Mononuclear cell (primary cell): Measurements from ENCODE around the gene CRTAP. TPM values are rescaled to one million over a fixed set of nuclear protein-coding genes. Genes with fewer than 3 reads are reported as not detected.
"Not testable (repeated sequence)": the region's sequence is repeated elsewhere in the genome, so short reads cannot be mapped to it uniquely, and the experiment has no call there.

Source experiments
- H3K27me3 ChIP-seq: 2 replicates; pipeline ENCODE4 v1.6.0; 2011; ENCODE audit warnings: low read length, control low read depth; ENCODE audit not compliant: insufficient read depth
- H3K4me1 ChIP-seq: 2 replicates; pipeline ENCODE4 v1.5.1; 2011; ENCODE audit warnings: mild to moderate bottlenecking, low read length, control low read depth; ENCODE audit not compliant: insufficient read depth
- H3K4me3 ChIP-seq: 2 replicates; pipeline ENCODE4 v1.5.1; 2011; ENCODE audit warnings: mild to moderate bottlenecking, low read length, moderate library complexity
- H3K9me3 ChIP-seq: 2 replicates; pipeline ENCODE4 v1.5.1; 2011; ENCODE audit warnings: low read depth, mild to moderate bottlenecking, control low read depth, low read length
- total RNA-seq: library from RNA; depleted of rRNA; stranded (reverse); fragments of >200 nt; gene quantifications from one replicate; pipeline ENCODE4 v1.2.3, GENCODE V29; 2012

Gene CRTAP
- total RNA-seq, 1 donor, result 102 TPM

DNA sequence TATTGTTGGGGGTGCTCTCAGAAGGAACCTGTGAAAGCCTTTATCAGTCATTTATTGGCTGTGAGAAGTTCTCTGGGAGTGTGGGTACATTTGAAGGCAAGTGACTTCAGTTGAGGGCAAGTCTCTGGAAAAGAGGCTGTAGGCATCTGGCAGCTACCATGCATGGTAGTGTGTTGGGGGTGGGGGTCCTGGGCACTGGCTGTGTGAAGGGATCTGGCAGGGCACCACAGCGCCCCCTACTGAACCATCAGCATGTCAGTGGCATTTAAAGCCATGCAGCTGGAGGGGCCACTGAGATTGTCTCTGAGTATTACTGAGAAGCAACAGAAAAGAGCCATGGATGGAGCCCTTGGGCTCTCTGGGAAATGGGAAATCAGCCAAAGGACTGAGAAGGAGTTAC is 30.6 kb downstream of the CRTAP start:
- Histone ChIP-seq H3K27me3 (no peaks in the 10 kb centered on the region), H3K4me1 (peaks cover 11% of the 10 kb centered on the region), H3K9me3 (no peaks in the 10 kb centered on the region), H3K4me3 (no peak overlapping the region)

GRCh38 chr3:33145221-33145900 is 31.5 kb downstream of the CRTAP start:
- peaks cover 17% of the 10 kb centered on the region for H3K4me1 ChIP-seq
- no peak overlapping the region for H3K4me3 ChIP-seq
- no peaks in the 10 kb centered on the region for H3K9me3 ChIP-seq
- no peaks in the 10 kb centered on the region for H3K27me3 ChIP-seq

DNA sequence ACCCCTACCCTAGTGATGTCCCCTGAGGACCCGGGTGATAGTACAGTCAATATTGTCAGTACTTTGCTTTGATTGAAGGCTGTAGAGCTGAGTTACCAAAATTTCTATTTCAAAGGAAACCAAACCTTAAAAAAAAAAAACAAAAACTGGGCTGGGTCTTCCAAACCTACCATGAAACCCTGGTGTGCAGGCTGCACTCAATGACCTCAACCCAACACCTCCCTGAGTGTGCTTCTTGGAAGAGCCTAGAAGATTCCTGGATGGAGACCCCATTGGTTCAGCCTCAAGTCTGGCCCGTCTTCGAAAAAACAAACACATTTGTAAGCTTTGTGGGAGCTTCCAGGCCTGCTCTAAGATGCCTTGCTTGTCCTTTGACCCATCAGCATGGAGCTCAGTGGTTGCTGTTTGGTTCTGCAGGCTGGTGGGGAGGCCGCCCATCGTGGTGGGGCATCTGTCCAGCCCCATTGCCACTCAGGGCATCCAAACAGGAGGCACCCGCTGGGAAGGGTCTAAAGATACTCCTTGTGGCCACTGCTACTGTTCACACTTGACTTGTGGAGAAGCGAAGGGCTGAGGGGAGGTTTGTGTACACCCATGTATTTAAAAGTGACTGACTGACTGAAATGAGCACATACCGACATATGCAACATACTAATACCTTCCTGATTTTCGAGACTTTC is 32.2 kb downstream of the CRTAP start:
- Histone ChIP-seq H3K9me3 (no peaks in the 10 kb centered on the region), H3K4me1 (peaks cover 17% of the 10 kb centered on the region), H3K4me3 (no peak overlapping the region), H3K27me3 (no peaks in the 10 kb centered on the region)

GRCh38 chr3:33146791-33147445 is 33.1 kb downstream of the CRTAP start:
- Histone ChIP-seq H3K9me3 (no peaks in the 10 kb centered on the region), H3K4me1 (peaks cover 17% of the 10 kb centered on the region), H3K27me3 (no peaks in the 10 kb centered on the region), H3K4me3 (no peak overlapping the region)

DNA sequence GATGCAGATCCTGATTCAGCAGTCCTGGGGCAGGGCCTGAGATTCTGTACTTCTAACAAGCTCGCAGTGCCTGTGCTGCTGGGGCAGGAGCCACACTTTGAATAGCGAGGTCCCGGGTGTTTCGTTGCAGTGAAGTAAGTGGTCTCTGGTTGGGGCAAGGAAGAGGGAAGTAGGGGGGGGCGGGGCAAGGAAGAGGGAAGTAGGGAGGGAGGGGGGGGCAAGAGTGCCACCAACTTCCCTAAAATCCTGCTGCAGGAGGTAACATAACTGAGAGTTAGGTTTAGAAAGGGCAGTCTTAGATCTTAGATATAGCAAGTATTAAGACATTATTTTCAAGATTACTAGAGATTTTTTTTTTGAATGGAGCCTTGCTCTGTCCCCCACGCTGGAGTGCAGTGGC is 35.5 kb downstream of the CRTAP start:
- Histone ChIP-seq H3K9me3 (no peaks in the 10 kb centered on the region), H3K4me3 (no peak overlapping the region), H3K27me3 (no peaks in the 10 kb centered on the region), H3K4me1 (peaks cover 17% of the 10 kb centered on the region)

- Histone ChIP-seq H3K9me3 (no peaks in the 10 kb centered on the region), H3K27me3 (no peaks in the 10 kb centered on the region), H3K4me3 (no peak overlapping the region), H3K4me1 (peaks cover 17% of the 10 kb centered on the region)
These were observed 38.8 kb downstream of the CRTAP start for GRCh38 chr3:33152363-33153360.

- no peaks in the 10 kb centered on the region for H3K9me3 ChIP-seq
- H3K27me3 ChIP-seq, result no peaks in the 10 kb centered on the region
- no peak overlapping the region for H3K4me3 ChIP-seq
- H3K4me1 ChIP-seq, result peaks cover 10% of the 10 kb centered on the region
These were observed 40.0 kb downstream of the CRTAP start for GRCh38 chr3:33153782-33154181.

GRCh38 chr3:33155301-33155700 is 41.5 kb downstream of the CRTAP start:
- Histone ChIP-seq H3K4me3 (no peak overlapping the region), H3K9me3 (no peaks in the 10 kb centered on the region), H3K27me3 (no peaks in the 10 kb centered on the region), H3K4me1 (no peaks in the 10 kb centered on the region)

DNA sequence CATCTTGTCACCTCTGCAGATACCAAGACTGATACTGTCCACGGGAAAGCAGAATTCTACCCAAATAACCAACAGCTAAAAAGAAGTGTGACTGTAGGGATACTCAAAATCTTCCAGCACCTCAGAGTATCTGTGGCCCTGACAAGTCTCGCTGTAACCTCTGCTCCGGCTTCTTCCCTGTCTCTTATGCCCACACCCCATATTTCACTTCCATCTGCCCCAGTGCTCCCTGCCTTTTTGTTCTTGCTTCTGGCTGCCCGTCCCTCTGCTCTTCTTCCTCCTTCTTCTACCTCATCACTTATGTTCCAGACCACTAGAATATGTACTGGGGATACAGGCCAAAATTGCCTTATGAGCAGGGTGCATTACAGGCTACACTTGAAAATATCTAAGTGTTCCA is 45.4 kb downstream of the CRTAP start:
- H3K4me3 ChIP-seq, result no peak overlapping the region
- H3K27me3 ChIP-seq, result peaks cover 4% of the 10 kb centered on the region
- no peaks in the 10 kb centered on the region for H3K9me3 ChIP-seq
- no peaks in the 10 kb centered on the region for H3K4me1 ChIP-seq

DNA sequence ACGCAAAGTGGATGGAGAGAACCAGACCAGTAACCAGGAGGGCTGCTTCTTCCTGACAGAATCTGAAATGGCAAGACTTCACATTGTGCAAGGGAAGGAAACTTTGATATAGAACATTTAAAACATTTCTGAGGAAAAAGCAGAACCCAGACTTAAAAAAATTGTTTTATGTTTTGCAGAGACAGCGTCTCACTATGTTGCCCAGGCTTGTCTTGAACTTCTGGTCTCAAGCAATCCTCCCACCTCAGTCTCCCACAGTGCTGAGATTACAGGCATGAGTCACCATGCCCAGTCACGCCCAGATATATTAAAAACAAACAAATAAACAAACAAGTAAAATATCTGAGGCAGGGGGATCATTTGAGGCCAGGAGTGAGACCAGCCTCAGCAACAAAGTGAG is 46.2 kb downstream of the CRTAP start:
- Histone ChIP-seq H3K4me3 (no peak overlapping the region), H3K27me3 (peaks cover 4% of the 10 kb centered on the region), H3K4me1 (no peaks in the 10 kb centered on the region), H3K9me3 (no peaks in the 10 kb centered on the region)

DNA sequence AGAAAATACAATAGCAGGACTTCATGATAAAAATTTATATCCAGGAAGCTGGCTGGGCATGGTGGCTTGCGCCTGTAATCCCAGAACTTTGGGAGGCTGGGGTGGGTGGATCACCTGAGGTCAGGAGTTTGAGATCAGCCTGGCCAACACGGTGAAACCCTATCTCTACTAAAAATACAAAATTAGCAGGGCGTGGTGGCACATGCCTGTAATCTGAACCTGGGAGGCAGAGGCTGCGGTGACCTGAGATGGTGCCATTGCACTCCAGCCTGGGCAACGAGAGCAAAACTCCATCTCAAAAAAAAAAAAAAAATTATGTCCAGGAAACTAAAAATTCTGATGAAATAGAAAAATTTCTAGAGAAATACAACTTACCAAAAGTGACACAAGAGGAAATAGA is 48.8 kb downstream of the CRTAP start:
- H3K27me3 ChIP-seq, H3K4me3 ChIP-seq, H3K9me3 ChIP-seq, H3K4me1 ChIP-seq: not testable (repeated sequence)

GRCh38 chr3:33165372-33165771 is 51.6 kb downstream of the CRTAP start:
- H3K9me3 ChIP-seq, result no peaks in the 10 kb centered on the region
- H3K27me3 ChIP-seq, result peaks cover 4% of the 10 kb centered on the region
- H3K4me3 ChIP-seq, result no peak overlapping the region
- no peaks in the 10 kb centered on the region for H3K4me1 ChIP-seq

GRCh38 chr3:33166095-33166494 is 52.3 kb downstream of the CRTAP start:
- no peak overlapping the region for H3K4me3 ChIP-seq
- H3K4me1 ChIP-seq, result no peaks in the 10 kb centered on the region
- H3K9me3 ChIP-seq, result no peaks in the 10 kb centered on the region
- peaks cover under 1% of the 10 kb centered on the region for H3K27me3 ChIP-seq

DNA sequence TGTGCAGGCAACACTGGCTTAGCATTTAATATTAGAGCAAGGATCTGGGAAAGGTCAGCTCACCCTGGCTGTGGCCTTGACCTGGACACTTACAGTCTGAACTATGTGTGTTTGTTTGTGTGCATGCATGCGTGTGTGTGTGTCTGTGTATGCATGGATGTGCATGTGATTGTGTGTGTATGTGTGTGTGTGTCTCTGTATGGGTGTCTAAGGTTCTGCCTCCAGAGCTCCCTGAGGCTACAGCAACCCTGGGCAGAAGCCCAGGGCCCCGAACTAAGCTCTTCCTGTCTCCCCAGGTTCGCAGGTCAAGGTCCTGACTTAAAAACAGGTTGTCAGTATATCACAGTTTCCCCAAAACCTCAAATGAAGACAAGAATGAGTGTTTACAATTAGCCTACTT is 53.5 kb downstream of the CRTAP start:
- no peaks in the 10 kb centered on the region for H3K9me3 ChIP-seq
- no peaks in the 10 kb centered on the region for H3K4me1 ChIP-seq
- no peak overlapping the region for H3K4me3 ChIP-seq
- no peaks in the 10 kb centered on the region for H3K27me3 ChIP-seq
